ENCODE data around the gene TMX4.

DNA sequence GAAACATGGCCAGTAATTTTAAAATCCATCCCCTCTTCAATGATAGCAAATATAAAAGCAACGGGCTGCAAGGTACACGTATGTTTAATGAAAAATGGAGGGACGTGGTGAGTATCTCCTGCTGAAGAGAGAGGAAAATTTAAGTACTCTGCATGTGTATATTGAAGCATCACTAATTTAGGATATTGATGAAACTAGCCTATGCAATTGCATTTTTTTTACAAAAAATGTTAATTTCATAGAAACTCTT is 362 bp upstream of the TMX4 start:
- TF ChIP-seq POLR2AphosphoS5 (IDR thresholded peaks at IDR 0.05): no peak
- TF ChIP-seq, protein P1, sequence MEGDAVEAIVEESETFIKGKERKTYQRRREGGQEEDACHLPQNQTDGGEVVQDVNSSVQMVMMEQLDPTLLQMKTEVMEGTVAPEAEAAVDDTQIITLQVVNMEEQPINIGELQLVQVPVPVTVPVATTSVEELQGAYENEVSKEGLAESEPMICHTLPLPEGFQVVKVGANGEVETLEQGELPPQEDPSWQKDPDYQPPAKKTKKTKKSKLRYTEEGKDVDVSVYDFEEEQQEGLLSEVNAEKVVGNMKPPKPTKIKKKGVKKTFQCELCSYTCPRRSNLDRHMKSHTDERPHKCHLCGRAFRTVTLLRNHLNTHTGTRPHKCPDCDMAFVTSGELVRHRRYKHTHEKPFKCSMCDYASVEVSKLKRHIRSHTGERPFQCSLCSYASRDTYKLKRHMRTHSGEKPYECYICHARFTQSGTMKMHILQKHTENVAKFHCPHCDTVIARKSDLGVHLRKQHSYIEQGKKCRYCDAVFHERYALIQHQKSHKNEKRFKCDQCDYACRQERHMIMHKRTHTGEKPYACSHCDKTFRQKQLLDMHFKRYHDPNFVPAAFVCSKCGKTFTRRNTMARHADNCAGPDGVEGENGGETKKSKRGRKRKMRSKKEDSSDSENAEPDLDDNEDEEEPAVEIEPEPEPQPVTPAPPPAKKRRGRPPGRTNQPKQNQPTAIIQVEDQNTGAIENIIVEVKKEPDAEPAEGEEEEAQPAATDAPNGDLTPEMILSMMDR (IDR thresholded peaks at IDR 0.05): no peak
- no peak for TF ChIP-seq EP300 (IDR thresholded peaks at IDR 0.05)
